Activated T-cell treated with anti-CD3 and anti-CD28 coated beads for 48 hours (primary cell): Measurements from ENCODE around the gene SLC7A4.
"Not testable (repeated sequence)": the region's sequence is repeated elsewhere in the genome, so short reads cannot be mapped to it uniquely, and the experiment has no call there.

Source experiments
- DNase-seq: peaks from one replicate; pipeline ENCODE4 v3.0.0-alpha.2; 2020; ENCODE audit warnings: low read depth

The SLC7A4 gene

GRCh38 chr22:21042978-21043859 lies 10.9 kb upstream of the SLC7A4 start:
- no peak for DNase-seq

DNA sequence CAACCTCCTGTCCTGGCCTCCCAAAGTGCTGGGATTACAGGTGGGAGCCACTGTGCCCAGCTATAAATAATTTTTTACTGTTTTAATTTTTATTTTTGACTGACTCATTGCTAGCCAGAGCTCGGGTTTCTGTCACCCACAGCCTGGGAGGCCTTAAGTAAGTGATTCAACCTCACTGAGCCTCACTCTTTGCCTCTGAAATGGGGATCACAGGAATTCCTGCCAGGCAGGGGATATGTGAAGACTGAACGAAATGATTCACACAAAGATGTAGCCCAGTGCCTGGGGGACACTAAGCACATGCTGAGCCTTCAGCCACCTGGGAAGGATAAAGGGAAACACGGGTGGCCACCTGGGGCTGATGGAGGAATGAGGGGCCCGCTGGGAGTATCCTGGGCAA lies 9.6 kb upstream of the SLC7A4 start:
- no peak for DNase-seq

DNA sequence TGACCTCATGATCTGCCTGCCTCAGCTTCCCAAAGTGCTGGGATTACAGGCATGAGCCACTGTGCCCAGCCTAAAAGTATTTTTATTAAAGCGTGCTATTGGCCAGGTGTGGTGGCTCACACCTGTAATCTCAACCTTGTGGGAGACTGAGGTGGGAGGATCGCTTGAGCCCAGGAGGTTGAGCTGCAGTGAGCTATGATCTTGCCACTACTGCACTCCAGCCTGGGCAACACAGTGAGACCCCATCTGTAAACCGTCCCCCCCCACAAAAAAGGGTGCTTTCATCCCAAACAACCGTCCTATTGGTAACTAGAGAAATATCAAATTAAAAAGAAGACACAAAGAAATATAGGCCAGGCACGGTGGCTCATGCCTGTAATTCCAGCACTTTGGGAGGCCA lies 6.8 kb upstream of the SLC7A4 start:
- not testable (repeated sequence) for DNase-seq

- no peak for DNase-seq
These were observed 6.0 kb upstream of the SLC7A4 start for GRCh38 chr22:21038405-21038804.

- DNase-seq: no peak
These were observed 2.6 kb upstream of the SLC7A4 start for GRCh38 chr22:21034989-21035388.

- no peak for DNase-seq
These were observed 1.5 kb upstream of the SLC7A4 start for GRCh38 chr22:21033895-21034294.

- DNase-seq: no peak
These were observed 717 bp upstream of the SLC7A4 start for GRCh38 chr22:21032868-21033688.

DNA sequence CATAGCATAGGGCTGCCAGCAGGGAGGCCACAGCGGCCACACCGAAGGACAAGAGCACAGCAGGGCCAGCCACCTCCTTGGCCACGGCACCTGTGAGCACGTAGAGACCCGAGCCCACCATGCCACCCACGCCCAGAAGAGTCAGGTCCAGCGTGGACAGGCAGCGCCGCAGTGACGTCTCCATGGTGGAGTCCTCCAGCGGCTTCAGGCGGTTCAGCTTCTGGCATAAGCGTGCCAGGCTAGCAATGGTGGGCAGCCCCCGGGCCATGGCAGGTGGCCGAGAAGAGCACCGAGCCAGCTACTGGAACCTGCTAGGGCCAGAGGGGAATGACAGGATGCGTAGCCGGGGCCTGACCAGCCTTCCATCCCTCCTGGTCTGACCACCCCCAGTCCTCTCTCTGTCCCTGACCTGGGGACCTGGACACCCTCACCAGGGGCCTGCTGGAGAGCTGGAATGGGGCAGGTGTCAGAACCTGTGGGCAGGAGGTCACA lies 770 bp downstream of the SLC7A4 start:
- no peak for DNase-seq

- DNase-seq: no peak
These were observed 1.5 kb downstream of the SLC7A4 start for GRCh38 chr22:21030621-21031544.

GRCh38 chr22:21030032-21030431 lies 2.3 kb downstream of the SLC7A4 start:
- no peak for DNase-seq

DNA sequence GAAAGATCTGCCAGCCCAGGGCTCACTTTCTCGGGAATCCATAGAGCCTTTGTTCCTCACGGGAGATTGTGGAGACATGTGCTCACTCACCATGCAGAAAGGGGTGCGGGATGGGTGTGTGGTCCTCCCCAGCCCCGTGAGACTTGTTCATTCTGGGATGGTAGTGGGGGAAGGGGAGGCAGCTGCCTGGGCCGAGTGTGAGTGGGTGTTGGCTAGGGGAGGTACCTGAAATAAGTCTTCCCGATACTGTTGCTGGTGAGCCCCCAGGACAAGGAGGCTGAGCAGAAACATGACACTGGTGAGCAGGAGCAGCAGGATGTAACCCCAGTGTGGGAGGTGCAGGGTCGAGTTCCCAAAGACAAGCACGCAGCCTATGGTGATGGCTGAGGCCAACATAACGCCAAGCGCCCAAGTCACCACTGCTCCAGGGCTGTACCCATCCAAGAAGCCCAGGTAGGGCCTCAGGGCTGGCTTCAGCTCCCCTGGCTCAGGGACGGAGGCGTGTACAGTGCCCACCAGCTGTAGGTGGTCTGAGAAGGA lies 2.8 kb downstream of the SLC7A4 start:
- DNase-seq: no peak

DNA sequence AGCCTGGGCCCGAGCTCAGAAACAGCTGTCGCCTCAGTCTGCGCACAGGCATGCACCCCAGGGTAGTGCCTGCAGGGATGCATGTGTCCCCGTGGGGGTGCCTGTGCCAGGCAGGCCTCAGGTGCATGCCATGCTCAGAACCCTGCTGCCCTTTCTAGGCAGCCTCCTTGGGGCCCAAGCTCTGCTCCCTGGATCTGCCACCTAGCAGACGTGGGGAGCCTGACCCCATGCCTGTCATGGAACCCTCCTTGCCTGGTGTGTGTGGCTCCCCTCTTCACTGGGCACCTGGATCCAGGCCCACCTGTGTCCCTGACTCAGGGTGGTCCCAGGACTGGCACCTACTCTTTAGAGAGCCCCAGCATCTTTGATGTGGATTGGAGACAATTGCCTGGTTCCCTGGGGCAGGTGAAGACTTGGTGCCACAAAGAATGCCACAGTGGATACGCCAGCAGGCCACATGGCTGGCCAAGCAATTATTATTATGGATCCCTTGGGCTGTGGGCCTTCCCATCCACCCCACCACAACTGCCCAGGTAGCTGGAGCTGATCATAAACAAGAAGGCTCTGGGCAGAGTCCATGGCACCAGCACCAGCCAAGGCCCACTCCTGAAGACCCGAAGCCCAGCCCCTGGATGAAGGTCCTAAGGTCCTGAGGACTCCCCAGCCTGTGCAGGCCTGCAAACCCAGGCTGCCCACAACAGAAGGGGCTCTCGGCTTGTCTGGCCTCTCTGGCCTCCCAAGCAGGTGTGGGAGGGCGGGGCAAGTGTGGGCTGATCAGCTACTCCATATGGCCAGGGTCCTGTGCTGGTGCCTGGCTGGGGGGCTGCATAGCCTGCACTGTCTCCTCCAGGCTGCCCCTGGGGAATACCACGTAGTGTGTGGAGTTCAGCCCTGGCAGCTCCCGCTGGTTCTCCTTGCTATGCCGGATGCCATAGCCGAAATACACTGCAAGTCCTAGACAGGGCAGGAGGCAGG lies 3.8 kb downstream of the SLC7A4 start:
- no peak for DNase-seq

DNA sequence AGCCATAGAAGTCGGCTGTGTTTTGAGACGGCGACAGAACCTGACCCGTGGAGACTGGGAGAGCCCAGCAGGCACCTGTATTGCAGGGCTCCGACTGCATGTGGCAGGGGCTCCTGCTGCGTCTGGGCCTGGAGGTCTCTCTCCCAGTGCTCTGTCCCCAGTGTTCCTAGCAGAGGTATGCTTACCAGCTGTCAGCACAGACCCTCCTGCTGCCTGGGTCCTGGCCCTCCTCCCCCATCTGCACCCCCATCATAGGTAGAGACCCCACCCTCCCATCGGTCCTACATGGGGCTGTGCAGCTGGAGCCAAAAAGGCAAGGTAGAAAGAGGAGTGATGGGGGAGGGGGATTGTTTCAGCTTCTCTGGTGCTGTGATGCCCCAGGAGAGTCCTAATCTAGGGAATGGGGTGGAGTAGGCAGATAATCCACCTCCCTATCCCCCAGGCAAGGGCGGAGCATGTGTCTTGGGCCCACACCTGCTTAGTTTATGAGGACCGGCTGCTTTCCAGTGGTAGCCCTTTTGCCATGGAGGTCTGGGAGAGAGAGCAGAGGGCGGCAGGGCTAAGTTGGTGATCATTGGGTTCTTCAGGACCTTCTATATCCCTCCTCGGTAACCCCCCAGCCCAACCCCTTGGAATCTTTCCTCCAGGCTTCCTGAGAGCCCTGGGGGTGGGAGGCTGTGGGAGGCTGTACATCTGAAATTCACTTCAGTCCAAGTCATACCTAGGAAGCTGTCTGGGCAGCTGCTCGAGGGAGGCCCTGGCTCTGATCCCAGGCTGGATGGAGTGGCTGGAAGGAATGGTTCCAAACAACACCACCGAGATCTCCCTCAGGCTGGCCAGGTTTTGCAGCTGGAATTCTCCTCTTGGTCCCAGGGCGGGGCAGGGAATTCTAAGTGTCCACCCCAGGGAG lies 5.3 kb downstream of the SLC7A4 start:
- DNase-seq: no peak

GRCh38 chr22:21025763-21026755 lies 6.3 kb downstream of the SLC7A4 start:
- DNase-seq: no peak

DNA sequence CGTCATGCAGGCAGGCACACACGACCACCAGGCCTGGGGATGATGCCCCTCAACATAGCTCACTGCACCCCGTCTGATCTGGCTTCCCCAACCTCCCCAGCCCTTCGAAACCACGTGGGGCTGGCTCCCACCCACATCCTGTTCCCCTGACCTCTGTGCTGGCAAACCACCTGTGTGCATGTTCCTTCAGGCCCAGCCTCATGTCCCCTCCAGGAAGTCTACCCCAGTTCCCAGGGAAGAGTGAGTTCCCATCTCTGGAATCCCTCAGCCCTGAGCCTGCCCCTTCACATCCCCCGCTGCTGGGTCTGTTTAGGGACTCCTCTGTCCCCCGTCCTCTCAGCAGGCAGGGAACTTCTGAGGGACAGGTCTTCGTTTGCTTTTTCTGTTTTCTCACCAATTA lies 7.1 kb downstream of the SLC7A4 start:
- no peak for DNase-seq

- DNase-seq: no peak
These were observed 9.3 kb downstream of the SLC7A4 start for GRCh38 chr22:21022955-21023614.

GRCh38 chr22:21022507-21022906 lies 9.9 kb downstream of the SLC7A4 start:
- DNase-seq: no peak
